Stomach (tissue), 9 donors: ENCODE measurements around the gene RTN4. TPM values are rescaled to one million over a fixed set of nuclear protein-coding genes. Genes with fewer than 3 reads are reported as not detected.
"Not testable (repeated sequence)": the region's sequence is repeated elsewhere in the genome, so short reads cannot be mapped to it uniquely, and the experiment has no call there.

Experiments used
- DNase-seq, 2 donors: peaks; one replicate each; pipeline versions ENCODE4 v3.0.0 to v3.0.0-alpha.2; 2013 to 2019
- H3K27ac ChIP-seq, 5 donors: fragments of 200-600 bp in 4 of 5; sonication (generic) in 4 of 5; one replicate each; pipeline ENCODE4 v1.5.1; 2013 to 2019; ENCODE audit warnings: mild to moderate bottlenecking in 1 of 5, moderate library complexity in 1 of 5
- H3K27me3 ChIP-seq, 3 donors: fragments of 200-600 bp; sonication (generic); one replicate each; pipeline ENCODE4 v1.5.1; 2017 to 2019; ENCODE audit warnings: mixed run types in 1 of 3
- H3K36me3 ChIP-seq, 4 donors: fragments of 200-600 bp; sonication (generic); 1 replicate in 3 of 4; 2 replicates in 1 of 4; pipeline ENCODE4 v1.5.1; 2016 to 2019
- H3K4me1 ChIP-seq, 4 donors: fragments of 200-600 bp; sonication (generic); one replicate each; pipeline ENCODE4 v1.5.1; 2016 to 2019
- H3K4me3 ChIP-seq, 4 donors: fragments of 200-600 bp; sonication (generic) in 3 of 4; one replicate each; pipeline ENCODE4 v1.5.1; 2016 to 2019; ENCODE audit warnings: mild to moderate bottlenecking in 1 of 4
- H3K9me3 ChIP-seq, 4 donors: fragments of 200-600 bp; sonication (generic); one replicate each; pipeline ENCODE4 v1.5.1; 2016 to 2019
- EP300 ChIP-seq: sonication (generic); formaldehyde crosslinking; IDR thresholded peaks from one replicate; pipeline ENCODE4 v1.6.1; 2017; ENCODE audit warnings: antibody characterized with exemption
- POLR2A ChIP-seq, 4 donors: fragments of 450-650 bp; IDR thresholded peaks; one replicate each; pipeline ENCODE4 v1.6.1; 2016; ENCODE audit warnings: antibody characterized with exemption in 4 of 4, control low read depth in 2 of 4, mild to moderate bottlenecking in 1 of 4, moderate library complexity in 1 of 4
- POLR2AphosphoS5 ChIP-seq, 3 donors: sonication (generic); formaldehyde crosslinking; IDR thresholded peaks; one replicate each; pipeline ENCODE4 v1.6.1; 2016; ENCODE audit warnings: antibody characterized with exemption in 3 of 3
- WGBS, 5 donors: extraction: QIAGEN DNeasy Blood & Tissue Kit in 3 of 5; methylation state at CpG; one replicate each; pipeline versions ENCODE4 v1.1.5 to v1.1.7; 2013 to 2018; 5-methylcytosine and 5-hydroxymethylcytosine counted together
- intact Hi-C: fragments of 100-400 bp; cut with DNase I; formaldehyde crosslinking; loops from one replicate; pipeline ENCODE4 v1.15.1; 2023; ENCODE audit warnings: low total_unique reads
- polyA plus RNA-seq, 3 donors: library from polyadenylated mRNA; stranded (reverse); fragments of 200-250 nt; gene quantifications; one replicate each; pipeline ENCODE4 v1.2.3, GENCODE V29; 2013
- total RNA-seq, 5 donors: library from RNA; depleted of rRNA; stranded (reverse); fragments of >200 nt; gene quantifications; one replicate each; pipeline versions ENCODE4 v1.1.0 to v1.2.3, GENCODE V29; 2014 to 2016
- TF ChIP-seq, protein P1 (sequence below), 7 experiments: fragments of 450-650 bp in 4 of 7; fragments of 200-600 bp in 3 of 7; sonication (generic) in 3 of 7; IDR thresholded peaks; one replicate each; pipeline ENCODE4 v1.5.1; 2016 to 2019; ENCODE audit warnings: antibody characterized with exemption in 7 of 7, control low read depth in 2 of 7, mild to moderate bottlenecking in 1 of 7
- donor health status: healthy with polysubstance abuse.
- donor health status: Bipolar disorder and iron deficiency.
- donor health status: healthy.

Gene RTN4
- total and polyA plus RNA-seq, 8 donors = 40.8 to 463 (median 126) TPM

DNA sequence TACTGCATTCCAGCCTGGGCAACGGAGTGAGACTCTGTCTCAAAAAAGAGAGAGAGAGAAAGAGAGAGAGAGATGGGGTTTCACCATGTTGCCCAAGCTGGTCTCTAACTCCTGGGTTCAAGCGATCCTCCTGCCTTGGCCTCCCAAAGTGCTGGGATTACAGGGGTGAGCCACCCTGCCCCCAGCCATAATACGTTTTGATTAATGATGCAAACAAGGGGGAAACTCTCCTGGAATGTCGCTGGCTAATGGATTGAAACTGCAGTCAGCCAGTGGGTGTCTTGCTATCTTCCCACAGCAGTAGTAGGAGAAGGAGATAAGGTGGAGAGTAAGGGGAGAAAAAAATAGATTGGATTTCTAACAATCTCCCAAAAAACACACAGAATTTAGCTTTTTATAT lies 9.5 kb upstream of the RTN4 start:
- Histone ChIP-seq H3K27me3 (no peaks in the 10 kb centered on the region), H3K4me1 (no peaks in the 10 kb centered on the region), H3K27ac (no peak overlapping the region), H3K36me3 (no peaks in the 10 kb centered on the region), H3K9me3 (no peaks in the 10 kb centered on the region), H3K4me3 (no peak overlapping the region)
- WGBS, 5 donors = 72 to 82% (median 75%) methylated on average over 4 of the region's 4 CpGs
- no peak for DNase-seq
- TF ChIP-seq POLR2AphosphoS5 (IDR thresholded peaks at IDR 0.05) (no peak), EP300 (no peak), POLR2A (IDR thresholded peaks at IDR 0.05) (no peak)
- TF ChIP-seq, protein P1, sequence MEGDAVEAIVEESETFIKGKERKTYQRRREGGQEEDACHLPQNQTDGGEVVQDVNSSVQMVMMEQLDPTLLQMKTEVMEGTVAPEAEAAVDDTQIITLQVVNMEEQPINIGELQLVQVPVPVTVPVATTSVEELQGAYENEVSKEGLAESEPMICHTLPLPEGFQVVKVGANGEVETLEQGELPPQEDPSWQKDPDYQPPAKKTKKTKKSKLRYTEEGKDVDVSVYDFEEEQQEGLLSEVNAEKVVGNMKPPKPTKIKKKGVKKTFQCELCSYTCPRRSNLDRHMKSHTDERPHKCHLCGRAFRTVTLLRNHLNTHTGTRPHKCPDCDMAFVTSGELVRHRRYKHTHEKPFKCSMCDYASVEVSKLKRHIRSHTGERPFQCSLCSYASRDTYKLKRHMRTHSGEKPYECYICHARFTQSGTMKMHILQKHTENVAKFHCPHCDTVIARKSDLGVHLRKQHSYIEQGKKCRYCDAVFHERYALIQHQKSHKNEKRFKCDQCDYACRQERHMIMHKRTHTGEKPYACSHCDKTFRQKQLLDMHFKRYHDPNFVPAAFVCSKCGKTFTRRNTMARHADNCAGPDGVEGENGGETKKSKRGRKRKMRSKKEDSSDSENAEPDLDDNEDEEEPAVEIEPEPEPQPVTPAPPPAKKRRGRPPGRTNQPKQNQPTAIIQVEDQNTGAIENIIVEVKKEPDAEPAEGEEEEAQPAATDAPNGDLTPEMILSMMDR (IDR thresholded peaks at IDR 0.05) = no peak
- intact Hi-C loops = no loop called here

DNA sequence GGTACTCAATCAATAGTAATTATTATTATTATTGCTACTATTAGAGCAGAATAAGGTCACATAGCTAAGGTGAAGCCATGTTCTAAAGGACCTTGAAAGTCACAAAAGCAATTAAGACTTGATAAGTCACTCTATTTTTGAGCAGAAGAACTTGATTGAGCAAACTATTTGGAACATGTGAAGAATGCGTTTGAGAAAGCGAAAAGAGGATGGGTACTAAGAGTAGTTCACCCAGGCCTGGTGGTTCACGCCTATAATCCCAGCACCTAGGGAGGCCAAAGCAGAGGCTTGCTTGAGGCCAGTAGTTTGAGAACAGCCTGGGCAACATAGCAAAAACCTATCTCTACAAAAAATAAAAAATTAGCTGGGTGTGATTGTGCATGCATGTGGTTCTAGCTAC lies 7.2 kb upstream of the RTN4 start:
- TF ChIP-seq EP300 = no peak
- TF ChIP-seq POLR2AphosphoS5 (IDR thresholded peaks at IDR 0.05) = no peak
- TF ChIP-seq, protein P1 (IDR thresholded peaks at IDR 0.05) = no peak
- TF ChIP-seq POLR2A (IDR thresholded peaks at IDR 0.05) = no peak
- Histone ChIP-seq H3K27me3 (no peaks in the 10 kb centered on the region), H3K4me1 (peaks cover 0 to 4% (median 4%) of the 10 kb centered on the region in 4 donors), H3K4me3 (no peak overlapping the region), H3K27ac (no peak overlapping the region), H3K9me3 (no peaks in the 10 kb centered on the region), H3K36me3 (no peaks in the 10 kb centered on the region)
- no peak for DNase-seq
- 96 to 98% (median 97%) methylated on average over 3 of the region's 3 CpGs for WGBS, 5 donors
- intact Hi-C loops = no loop called here

DNA sequence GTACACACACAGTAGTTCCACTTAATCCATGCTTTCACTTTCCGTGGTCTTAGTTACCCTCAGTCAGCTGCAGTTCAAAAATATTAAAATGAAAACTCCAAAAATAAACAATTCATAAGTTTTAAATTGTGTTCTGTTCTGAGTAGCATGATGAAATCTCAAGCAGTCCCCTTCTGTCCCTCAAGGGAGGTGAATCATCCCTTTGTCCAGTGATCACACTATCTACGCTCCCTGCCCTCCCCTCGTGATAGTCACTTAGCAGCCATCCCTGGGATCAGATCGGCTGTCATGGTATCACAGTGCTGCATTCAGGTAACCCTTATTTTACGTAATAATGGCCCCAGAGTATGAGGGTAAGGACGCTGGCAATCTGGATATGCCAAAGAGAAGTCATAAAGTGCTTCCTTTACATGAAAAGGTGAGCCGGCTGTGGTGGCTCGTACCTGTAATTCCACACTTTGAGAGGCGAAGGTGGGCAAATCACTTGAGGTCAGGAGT lies 5.8 kb upstream of the RTN4 start:
- WGBS, 5 donors = 79 to 91% (median 89%) methylated on average over 9 of the region's 9 CpGs
- Histone ChIP-seq H3K9me3 (no peaks in the 10 kb centered on the region), H3K27me3 (no peaks in the 10 kb centered on the region), H3K4me1 (peaks cover 8 to 18% (median 14%) of the 10 kb centered on the region in 4 donors), H3K27ac (no peak overlapping the region), H3K36me3 (no peaks in the 10 kb centered on the region), H3K4me3 (no peak overlapping the region)
- TF ChIP-seq POLR2A (IDR thresholded peaks at IDR 0.05) = no peak
- TF ChIP-seq, protein P1 (IDR thresholded peaks at IDR 0.05) = no peak
- TF ChIP-seq EP300 = no peak
- TF ChIP-seq POLR2AphosphoS5 (IDR thresholded peaks at IDR 0.05) = no peak
- DNase-seq = no peak
- intact Hi-C loops = no loop called here

DNA sequence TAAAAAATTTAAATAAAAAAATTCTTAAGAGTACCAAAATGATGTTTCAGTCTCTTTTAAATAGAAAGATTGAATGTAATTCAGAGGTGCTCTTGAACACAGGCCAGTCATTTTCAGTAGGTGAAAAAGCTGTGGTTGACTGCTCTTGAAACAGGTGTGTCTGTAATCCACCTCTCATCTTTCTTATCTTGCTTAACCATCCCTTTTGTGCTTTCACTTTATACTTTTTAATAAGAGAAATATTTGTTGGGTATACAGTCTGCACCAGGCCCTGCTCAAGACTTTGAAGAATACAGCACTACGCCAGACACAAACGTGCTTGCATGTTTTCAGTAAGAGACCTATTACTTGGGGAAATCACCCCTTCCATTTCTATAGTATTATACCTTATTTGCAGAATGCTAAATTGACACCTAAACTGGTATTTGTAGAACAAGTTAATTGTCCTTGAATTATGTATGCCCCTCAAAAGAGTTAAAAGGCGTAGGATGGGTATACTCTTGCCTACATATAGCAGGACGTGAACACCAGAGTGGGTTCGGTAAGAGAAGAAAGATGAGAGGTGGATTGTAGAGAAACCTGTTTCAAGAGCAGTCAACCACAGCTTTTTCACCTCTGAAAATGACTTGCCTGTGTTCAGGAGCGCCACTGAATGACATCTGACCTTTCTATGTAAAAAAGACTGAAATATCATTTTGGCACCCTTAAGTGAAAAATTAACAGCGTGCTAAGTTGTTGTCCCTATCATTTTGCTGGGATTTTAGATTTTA lies 4.0 kb upstream of the RTN4 start:
- Histone ChIP-seq H3K36me3 (no peaks in the 10 kb centered on the region), H3K9me3 (no peaks in the 10 kb centered on the region), H3K4me1 (peaks cover 12 to 20% (median 16%) of the 10 kb centered on the region in 4 donors), H3K27ac (no peak overlapping the region), H3K27me3 (no peaks in the 10 kb centered on the region), H3K4me3 (no peak overlapping the region)
- TF ChIP-seq POLR2AphosphoS5 (IDR thresholded peaks at IDR 0.05) (no peak), EP300 (no peak), POLR2A (IDR thresholded peaks at IDR 0.05) (no peak)
- TF ChIP-seq, protein P1 (IDR thresholded peaks at IDR 0.05) = no peak
- DNase-seq = no peak
- intact Hi-C loops = no loop called here
- 87 to 95% (median 91%) methylated on average over 7 of the region's 7 CpGs for WGBS, 5 donors

DNA sequence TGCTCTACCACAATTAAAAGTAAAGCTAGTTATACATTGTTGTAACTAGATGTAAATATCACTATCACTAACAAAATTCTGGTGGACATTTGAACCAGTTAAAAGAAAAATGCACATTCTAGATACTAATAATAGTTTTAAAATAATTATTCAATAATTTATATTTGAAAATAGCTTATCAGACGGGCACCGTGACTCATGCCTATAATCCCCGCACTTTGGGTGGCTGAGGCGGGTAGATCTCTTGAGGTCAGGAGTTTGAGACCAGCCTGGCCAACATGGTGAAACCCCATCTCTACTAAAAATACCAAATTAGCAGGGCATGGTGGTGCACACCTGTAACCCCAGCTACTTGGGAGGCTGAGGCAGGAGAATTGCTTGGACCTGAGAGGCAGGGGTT lies 3.0 kb upstream of the RTN4 start:
- H3K27me3 ChIP-seq, H3K4me3 ChIP-seq, H3K27ac ChIP-seq, H3K9me3 ChIP-seq, DNase-seq, H3K36me3 ChIP-seq, intact Hi-C loops: not testable (repeated sequence)
- WGBS, 5 donors = 70 to 92% (median 90%) methylated on average over 4 of the region's 4 CpGs
- peaks cover 12 to 20% (median 16%) of the 10 kb centered on the region in 4 donors for H3K4me1 ChIP-seq
